Measurements from ENCODE around the gene STXBP2.

- TF ChIP-seq ATF6 (CRISPR knock-in tag; IDR thresholded peaks at IDR 0.05) (no peak), TAF1 (IDR thresholded peaks at IDR 0.05; ENCODE audit: control insufficient read depth, extremely low read depth, insufficient read depth, low read length, severe bottlenecking) (no peak), HNRNPLL (IDR thresholded peaks at IDR 0.05; ENCODE audit: low read depth, low read length, poor library complexity, severe bottlenecking) (no peak)
These were observed 15.2 kb downstream of the STXBP2 start for GRCh38 chr19:7652061-7652641.
